ENCODE results near the gene PINLYP. TPM values are rescaled to one million over a fixed set of nuclear protein-coding genes. Genes with fewer than 3 reads are reported as not detected.
"Not testable (repeated sequence)": the region's sequence is repeated elsewhere in the genome, so short reads cannot be mapped to it uniquely, and the experiment has no call there.

The PINLYP gene
- total RNA-seq (ENCODE audit: insufficient read depth, low replicate concordance), result 17.3 TPM

DNA sequence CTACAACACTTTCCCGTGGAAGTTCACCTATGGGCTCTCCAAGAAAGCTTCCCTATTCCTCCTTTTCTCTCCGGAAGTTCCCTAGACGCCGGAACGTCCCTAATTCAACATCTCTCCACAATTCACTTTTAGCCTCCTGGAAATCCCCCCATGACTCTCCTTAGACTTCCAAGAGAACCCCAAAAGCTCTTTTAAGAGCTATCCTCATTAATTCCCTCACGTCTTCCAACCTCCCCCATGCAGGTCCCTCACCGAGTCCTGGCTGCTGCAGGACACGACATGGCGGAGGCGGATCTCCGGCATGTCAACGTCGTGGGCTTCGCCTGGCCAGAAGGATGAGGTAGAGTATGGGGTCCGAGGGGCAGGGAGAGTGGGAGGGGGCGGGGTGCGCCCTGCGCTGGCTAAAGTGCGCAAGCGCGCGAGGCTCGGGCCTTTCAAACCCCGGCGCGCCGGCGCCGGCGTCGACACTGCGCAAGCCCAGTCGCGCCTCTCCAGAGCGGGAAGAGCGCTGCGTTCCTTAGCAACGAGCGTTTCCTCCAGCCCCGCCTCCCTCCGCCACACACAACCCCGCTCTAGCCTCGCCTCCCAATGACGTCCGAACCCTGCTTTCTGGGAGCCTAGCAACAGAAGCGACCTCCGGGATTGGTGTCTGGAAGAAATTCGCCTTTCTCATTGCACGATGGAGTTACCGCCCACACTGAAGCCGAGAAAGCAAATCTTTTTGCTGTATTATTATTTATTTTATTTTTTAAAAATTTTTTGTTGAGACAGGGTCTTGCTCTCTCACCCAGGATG lies at the start of gene PINLYP, which contains the start of gene XRCC1:
Gene PINLYP, plus strand, starts transcription at position 646 of the 795 bp plus-strand sequence. CDS start 1,391 bp downstream, outside the sequence.
Gene XRCC1, minus strand, starts transcription at position 372 of the 795 bp plus-strand sequence. Its CDS starts 69 bp downstream, at position 303.
- peak; percentile 100 for DNase-seq (ENCODE audit: low spot score)

DNA sequence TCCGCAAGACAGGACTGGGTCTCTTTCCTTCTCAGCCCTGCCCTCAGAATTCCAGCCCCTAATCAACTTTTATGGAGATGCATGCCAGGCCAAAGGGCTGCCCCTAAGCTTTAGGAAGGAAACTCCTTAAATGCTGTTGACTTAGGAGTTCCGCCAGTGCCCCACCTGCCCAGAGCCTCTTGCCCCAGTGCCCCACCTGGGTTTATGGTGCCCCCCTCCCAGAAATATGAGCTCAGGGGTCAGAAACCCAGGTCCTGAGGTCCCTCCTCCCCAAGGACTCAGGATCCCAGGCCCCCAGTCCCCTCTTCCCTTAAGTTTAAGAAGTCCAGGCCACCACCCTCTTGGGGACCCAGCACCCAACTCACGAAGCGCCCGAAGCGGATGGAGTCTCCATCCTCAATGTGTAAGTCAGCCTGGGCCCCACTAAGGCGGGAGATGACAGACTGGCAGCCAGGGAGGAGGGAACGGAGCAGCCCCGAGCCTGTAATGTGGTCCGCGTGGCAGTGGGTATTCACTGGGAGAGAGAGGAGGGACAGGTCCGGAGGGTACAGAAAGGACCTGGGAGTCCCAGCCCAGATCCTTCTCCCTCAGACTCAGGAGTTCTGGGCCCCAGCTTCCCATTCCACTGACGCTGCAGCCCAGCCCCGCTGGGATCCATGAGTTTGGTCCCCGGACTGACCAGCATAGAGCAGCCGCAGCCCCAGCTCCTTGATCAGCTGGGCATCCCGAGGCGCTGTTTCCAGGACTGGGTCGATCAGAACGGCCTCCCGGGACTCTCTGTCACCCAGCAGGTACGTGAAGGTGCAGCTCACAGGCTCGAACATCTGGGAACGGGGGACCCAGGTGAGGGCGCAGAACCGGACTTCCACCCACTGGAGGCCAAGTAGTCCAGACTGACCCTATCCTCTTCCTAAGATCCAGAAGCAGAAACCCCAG lies 49.5 kb upstream of the PINLYP start:
- DNase-seq (ENCODE audit: low spot score), result no peak

DNA sequence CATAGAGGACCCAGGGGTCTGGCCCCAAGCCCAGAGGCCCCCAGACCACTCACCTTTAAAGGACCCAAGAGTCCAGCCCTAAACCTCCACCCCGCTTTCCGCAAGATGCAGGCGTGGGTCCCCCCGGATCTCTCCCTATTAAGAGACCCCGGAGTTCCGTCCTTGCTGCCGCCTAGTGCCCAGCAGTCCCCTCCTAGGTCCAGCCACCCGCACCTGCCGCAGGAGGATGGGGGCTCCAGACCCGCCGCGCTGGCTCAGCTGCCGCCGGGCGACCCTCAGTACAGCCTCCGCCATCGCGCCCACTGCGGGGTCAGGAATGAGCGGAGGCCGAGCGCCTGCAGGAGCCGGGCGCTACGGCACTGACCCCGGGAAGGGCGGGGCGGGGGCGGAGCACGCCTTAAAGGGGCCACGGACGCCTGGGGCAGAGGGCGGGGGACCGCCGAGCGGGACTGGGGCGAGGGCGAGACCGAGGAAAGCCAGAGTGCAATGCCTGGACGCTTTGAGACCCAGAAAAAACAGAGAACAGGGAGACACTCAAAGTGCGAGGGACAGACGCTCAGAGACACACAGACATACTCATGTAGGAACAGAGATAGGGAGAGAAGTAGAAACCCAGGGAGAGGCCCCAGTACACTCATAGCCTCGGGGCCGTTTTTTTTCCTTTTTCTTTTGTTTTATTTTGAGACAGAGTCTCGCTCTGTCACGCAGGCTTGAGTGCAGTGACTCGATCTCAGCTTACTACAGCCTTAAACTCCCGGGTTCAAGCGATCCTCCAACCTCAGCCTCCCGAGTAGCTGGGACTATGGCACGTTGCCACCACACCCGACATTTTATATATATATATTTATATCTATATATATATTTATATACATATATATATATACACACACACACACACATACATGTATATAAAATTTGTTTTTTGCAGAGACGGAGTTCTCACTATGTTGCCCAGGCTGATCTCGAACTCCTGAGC lies 48.4 kb upstream of the PINLYP start, which contains the start of gene ETHE1:
Gene ETHE1, minus strand, starts transcription at position 318 of the 976 bp plus-strand sequence. Its CDS starts 24 bp downstream, at position 294.
- DNase-seq (ENCODE audit: low spot score), result peak; percentile 84

DNA sequence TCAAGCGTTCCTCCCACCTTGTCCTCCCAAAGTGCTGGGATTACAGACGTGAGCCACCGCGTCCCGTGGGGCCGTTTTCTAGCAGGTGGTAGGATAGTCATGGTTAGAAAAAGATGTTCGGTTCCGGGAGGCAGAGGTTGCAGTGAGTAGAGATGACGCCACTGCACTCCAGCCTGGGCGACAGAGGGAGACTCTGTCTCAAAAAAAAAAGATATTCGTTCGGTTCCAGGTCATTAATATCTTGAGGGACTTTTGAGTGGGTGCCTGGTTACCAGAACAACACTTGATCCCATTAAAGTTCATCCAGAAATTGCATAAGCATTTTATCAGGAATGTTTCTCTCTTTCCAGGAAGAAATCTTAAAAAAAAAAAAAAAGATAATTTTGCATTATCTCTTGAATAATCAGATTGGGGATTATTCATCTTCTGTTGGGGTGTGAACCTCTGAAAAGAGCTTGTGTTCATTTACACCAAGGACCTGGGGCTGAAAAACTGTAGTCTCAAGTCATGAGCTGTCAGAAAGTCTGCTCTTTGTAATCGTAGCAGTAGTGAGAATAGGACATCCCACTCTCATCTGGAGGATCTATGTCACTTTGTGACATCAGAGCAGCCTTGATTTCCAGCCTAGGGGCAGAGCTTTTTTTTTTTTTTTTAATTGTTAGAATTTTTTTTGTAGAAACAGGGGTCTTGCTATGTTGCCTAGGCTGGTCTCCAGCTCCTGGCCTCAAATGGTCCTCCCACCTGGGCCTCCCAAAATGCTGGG lies 47.6 kb upstream of the PINLYP start:
- peak; percentile 41 for DNase-seq (ENCODE audit: low spot score)

DNA sequence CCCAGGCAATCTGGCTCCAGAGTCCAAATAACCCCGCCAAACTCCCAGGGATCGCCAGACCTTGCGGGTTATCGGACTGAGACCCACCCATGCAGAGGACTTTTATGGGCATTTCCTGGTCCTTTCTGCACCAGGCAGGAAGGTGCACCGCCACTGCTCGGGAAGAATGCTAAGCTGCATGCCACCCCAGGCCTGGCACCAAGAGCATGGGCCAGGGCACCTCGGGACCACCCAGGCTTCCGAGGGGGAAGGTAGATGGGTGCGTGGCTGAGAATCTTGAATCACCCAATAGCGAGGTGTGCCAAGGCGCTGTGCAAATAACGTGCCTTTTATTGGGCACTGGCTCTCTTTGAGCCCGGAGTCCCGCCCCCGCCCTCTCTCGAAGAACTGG lies 43.0 kb upstream of the PINLYP start:
- no peak for DNase-seq (ENCODE audit: low spot score)

DNA sequence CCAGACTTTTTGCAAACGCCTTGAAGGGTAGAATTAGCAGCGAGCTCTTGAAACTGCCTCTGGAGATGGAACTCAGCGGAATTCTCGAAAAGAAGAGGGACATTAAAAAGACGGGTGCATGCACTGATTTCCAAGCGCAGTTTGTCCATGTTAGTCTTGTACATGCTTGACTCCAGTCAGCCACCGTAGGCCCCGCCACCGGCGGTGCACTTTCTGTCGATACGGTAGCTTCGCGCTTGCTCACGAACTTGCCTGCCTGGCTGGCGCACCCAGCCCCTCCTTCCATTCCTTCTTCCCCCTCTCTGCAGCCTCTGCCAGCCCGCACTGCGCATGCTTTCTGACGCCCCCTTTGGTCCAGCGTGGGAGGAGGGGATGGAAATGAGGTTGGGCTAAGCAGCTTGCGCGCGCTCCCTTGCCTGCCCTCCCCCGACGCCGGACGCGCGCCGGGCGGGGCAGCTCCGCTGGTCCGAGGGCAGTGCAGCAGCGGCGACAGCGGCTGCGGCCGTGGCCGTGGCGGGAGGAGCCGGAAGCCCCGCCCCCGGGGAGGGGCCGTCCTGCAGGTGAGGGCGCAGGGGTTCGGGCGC lies 42.5 kb upstream of the PINLYP start, which contains the start of gene ZNF575:
Gene ZNF575, plus strand, starts transcription at position 227 of the 584 bp plus-strand sequence. CDS start 1,235 bp downstream, outside the sequence.
- DNase-seq (ENCODE audit: low spot score), result peak; percentile 99

DNA sequence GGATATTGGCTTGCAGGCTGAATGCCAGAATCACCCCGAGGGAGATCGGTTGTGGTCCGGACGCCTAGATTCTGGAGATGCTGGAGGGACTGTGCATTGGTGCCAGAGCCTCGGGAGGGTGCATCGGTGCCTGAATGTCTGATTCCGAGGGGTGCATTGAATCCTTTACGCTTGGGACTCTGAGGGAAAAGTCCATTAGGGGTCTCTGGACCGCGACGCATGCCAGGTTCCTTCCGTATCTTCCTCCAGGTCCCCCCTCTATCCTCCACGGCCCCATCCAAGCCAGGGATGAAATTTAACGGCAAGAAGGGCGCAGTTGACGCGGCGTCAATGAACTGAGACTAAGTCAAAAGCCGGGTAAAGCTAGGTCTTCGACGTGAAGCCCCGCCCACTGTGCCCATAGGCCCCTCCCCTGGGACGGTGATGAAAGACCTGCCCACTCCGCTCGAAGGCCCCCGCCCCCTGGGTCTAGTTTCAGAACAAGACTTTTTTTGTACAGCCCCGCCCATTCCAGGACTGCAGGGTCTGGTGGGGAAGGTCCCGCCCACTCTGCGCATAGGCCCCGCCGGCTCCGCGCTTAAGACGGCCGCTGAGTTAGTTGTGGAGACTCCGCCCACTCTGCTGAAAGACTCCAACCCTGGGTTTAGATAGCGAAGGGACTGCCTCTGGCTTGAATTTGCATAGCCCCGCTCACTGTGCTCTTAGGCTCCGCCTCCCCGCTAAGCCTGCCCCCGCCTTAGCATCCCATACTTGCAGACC lies 41.9 kb upstream of the PINLYP start:
- peak; percentile 100 for DNase-seq (ENCODE audit: low spot score)

DNA sequence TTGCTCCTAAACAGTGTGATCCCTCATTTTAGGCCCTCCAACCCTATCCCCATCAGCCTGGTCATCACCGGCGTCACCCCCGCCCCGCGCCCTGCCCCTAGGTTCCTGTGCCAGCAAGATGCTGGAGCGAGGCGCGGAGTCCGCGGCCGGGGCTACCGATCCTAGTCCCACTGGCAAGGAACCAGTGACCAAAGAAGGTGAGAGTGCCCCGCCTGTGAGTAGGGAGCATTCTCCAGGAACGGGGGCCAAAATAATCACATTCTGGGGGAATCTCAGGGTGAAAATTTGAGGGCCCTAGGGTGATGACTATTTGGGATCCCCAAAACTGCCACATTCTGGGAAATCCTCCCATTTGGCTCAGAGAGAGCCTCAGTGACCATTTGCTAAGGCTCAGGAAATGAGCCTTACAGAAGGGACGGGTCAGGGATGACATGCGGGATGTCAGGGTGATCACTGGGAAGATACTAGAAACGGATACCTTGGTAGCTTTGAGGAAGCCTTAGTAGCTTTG lies 41.2 kb upstream of the PINLYP start:
- DNase-seq (ENCODE audit: low spot score), result no peak

DNA sequence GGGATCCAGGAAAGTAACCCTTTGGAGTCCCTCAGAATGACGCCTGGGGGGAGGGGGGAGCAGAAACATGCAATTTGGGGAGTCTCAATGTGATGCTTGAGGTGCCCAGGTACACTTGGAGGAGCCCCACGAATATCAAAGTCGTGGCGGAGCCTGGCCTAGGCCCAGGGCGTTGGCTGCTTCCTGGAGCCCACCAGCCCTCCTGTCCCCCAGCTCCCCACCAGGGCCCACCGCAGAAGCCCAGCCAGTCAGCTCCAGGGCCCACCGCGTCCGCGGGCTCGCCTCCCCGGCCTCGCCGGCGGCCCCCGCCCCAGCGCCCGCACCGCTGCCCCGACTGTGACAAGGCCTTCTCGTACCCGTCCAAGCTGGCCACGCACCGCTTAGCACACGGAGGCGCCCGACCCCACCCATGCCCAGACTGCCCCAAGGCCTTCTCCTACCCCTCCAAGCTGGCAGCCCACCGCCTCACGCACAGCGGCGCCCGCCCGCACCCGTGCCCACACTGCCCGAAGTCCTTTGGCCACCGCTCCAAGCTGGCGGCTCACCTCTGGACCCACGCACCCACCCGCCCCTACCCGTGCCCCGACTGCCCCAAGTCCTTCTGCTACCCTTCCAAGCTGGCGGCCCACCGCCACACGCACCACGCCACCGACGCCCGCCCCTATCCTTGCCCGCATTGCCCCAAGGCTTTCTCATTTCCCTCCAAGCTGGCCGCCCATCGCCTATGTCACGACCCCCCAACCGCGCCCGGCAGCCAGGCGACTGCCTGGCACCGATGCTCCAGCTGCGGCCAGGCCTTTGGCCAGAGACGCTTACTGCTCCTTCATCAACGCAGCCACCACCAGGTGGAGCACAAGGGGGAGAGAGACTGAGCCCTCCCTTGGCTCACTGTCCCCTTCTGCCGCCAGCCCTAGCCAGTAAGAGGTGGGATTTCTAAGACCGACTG lies 40.5 kb upstream of the PINLYP start:
- peak; percentile 72 for DNase-seq (ENCODE audit: low spot score)

DNA sequence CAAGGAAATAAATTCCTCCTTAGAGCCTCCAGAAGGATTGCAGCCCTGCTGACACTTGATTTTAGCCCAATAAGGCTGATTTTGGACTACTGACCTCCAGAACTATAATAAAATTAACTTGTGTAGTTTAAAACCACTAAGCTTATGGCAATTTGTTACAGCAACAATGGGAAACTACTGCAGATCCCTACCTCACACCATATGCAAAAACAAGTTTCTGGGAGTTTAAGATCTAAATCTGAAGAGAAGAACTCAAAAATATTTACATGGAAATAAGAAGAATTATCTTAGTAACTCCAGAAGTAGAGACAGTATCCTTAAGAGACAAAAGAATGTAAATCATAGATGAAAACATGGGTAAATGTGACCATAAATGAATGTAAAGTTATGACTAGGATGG lies 36.7 kb upstream of the PINLYP start:
- DNase-seq (ENCODE audit: low spot score), result no peak

DNA sequence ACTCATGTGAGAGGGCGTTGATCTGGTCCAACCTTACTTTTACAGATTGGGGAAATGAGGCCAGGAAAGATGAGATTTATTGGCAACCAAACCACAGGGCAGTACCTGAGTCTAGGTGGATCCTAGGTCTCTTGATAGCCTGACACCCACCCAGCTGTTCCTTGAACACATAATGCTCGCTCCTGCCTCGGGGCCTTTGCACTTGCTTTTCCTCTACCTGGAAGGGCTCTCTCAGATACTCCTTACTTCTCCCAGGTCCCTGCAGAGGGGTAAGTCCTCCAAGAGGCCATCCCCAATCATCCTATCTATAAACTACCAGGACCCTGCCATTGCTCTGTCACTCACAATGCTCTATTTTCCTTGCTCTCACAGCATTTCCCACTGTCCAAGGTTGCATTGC lies 35.2 kb upstream of the PINLYP start:
- DNase-seq (ENCODE audit: low spot score), result no peak

DNA sequence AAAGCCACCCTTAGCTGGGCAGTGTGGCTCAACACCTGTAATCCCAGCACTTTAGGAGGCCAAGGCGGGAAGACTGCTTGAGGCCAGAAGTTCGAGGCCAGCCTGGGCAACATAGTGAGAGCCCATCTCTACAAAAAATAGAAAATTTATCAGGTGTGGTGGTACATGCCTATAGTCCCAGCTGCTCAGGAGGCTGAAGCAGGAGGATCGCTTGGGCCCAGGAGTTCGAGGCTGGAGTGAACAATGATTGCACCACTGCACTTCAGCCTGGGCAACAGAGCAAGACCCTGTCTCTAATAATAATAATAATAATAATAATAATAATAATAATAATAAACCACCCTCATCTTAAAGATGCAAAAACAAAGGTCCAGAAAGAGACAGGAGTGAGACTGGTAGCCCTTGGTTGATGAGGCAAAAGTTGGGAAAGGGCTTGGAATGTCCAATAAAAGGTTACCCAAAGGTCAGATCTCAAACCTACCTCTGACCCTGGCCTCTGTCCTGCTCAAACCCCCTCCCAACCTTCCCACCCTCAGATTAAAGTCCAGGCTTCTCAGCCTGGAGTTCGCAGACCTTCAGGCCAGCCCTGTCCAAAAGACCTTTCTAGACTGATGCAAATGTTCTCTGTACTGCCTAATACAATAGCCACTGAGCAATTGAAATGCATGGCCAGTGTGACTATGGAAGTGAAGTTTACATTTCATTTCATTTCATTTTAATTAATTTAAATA lies 33.5 kb upstream of the PINLYP start:
- no peak for DNase-seq (ENCODE audit: low spot score)

DNA sequence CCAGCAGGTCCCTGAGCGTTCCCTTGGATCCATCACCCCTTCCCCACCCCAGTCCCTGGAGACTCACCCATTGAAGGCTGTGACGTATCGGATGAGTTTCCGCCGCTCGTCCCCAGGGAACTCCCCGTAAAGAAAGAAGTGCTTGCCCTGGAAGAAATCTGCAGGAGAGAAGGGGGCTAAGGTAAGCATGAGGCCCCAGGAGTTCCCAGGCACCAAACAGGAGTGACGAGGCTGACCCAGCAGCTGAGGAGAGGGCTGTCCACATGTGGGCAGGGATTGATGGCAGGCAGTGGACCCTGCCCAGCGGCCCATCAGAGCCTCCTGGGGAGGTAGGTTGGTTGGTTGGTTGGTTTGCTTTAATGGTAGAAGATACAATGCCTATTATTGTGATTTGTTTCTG lies 31.5 kb upstream of the PINLYP start:
- DNase-seq (ENCODE audit: low spot score), result no peak

DNA sequence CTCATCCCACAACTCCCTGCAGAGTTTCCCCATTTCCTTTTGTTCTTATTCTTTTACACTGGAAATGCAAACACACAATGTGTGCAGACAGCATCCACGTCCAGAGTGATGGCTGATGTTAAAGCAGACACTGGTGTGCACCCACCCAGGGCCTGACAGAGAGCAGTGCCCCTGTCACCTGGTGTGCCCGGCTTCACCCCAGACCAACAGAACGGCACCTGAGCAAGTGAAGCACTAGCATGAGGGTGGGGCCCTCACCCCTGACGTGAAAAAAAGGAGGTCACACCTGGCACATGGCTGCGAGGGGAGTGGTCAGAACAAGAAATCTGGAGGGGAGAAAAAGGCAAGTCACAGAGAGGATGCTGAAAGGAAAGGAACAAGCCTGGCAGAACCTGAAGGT lies 30.3 kb upstream of the PINLYP start:
- DNase-seq (ENCODE audit: low spot score), result no peak

DNA sequence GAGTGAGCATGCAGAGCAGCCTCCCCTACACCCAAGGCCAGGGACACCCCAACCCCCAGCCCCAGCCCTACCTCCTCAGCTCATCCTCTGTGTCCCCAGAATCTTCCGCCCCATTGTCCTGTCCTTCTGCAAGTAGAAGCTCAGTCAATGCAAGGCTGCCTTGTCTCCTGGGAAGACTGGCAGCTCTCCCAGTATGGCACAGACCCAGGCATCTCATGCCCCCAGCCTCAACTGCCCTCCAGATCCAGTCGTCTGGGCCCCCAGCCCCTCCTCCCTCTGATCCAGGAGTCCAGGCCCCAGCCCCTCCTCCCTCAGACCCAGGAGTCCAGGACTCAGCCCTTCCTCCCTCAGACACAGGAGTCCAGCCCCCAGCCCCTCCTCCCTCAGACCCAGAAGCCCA lies 29.6 kb upstream of the PINLYP start:
- DNase-seq (ENCODE audit: low spot score), result no peak

DNA sequence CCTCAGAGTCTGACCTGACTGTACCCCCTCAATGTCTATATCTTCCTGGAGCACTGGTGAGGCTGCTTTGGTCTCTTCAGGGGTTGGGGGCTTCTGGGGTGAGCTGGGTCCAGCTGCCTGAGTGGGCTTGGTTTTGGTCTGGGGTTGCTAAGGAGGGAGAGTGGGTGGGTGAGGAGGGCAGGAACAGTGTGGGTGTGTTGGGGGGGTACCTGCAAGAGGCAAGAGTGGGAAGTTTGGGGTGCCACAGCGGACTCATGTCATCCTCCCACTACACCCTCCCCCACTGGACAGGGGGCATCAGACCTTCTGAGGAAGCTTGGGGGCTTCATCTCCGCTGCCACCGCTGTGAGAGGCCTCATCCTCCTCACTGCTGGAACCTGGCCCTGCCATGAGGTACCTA lies 29.0 kb upstream of the PINLYP start:
- DNase-seq (ENCODE audit: low spot score), result no peak

DNA sequence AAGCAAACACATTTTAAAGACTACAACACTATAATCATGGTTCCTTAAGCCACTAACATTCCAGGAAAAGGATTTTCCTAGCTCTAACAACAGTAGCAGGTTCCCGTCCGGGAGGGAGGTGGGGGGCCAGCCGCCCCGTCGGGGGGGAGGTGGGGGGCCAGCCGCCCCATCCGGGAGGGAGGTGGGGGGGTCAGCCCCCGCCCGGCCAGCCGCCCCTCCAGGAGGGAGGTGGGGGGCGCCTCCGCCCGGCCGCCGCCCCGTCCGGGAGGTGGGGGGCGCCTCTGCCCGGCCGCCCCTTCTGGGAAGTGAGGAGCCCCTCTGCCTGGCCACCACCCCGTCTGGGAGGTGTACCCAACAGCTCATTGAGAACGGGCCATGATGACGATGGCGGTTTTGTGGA lies 27.7 kb upstream of the PINLYP start:
- DNase-seq (ENCODE audit: low spot score), result not testable (repeated sequence)

Measured in umbilical cord (tissue), 2 donors.